ENCODE measurements around the gene ZNRF3.

Gene ZNRF3

DNA sequence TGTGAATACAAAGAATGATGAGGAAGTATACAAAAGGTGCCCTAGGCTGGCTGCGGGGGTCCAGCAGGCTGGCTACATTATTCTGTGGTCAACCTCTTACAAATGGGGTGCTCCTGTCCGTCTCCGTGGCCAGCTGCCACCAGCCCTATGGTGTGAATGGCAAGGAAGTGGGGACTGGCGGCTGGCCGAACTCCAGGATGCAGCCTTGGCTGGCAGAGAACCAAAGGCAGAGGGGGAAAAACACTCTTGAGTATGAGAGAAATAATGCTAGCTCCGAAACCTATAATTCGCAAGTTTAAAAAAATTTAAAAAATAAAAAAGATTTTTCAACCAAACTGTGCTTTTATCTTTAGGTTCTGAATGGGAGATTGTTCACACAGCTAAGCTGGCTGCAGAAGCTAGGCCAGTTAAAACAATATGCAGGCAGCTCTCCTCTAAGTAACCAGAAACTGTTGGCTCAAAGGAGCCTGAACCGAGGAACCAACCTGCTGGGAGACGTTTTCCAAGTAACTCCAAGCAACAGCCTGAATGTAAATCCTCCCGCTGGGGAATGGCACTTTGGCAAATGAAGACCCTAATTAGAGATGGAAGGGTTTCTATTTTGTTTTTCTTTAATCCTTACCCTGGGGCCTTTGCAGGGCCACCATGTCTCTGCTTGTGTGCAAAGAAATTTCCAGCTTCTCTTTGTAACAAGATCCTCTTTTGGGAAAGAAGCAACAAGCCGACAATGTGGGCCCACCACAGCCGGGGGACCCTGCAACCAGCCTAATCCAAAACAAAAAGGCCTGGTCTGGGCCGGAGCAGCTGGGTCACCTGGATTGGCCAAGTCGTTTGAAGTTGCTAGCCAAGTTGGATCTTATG is 128.1 kb downstream of the ZNRF3 start:
- no peaks in the 10 kb centered on the region for H3K27me3 ChIP-seq (ENCODE audit: control insufficient read depth in 3 of 3, insufficient read depth in 3 of 3, low read depth in 1 of 3, low read length in 3 of 3)
- no peak overlapping the region for H2BK120ac ChIP-seq (ENCODE audit: low read depth, low read length)
- H3K18ac ChIP-seq (ENCODE audit: low read length), result peak overlapping the region; percentile 20
- H3K36me3 ChIP-seq (replicated peaks in 1 of 2; ENCODE audit: control insufficient read depth in 2 of 2, insufficient read depth in 2 of 2, low read length in 2 of 2), result peaks cover 0 to 26% of the 10 kb centered on the region in 2 donors
- H2AFZ ChIP-seq (ENCODE audit: low read length), result no peak overlapping the region
- H3K79me1 ChIP-seq (ENCODE audit: low read depth, low read length), result no peaks in the 10 kb centered on the region
- H3K23ac ChIP-seq (ENCODE audit: low read depth, low read length, poor library complexity), result no peak overlapping the region
- H3K9ac ChIP-seq (ENCODE audit: low read depth, low read length, poor library complexity), result no peak overlapping the region
- no peak overlapping the region for H4K8ac ChIP-seq (ENCODE audit: low read depth, low read length)
- H2BK12ac ChIP-seq (ENCODE audit: low read length), result no peak overlapping the region
- peak overlapping the region; percentile 21 for H3K4me2 ChIP-seq (ENCODE audit: insufficient read depth, low read length, poor library complexity, severe bottlenecking)
- no peak overlapping the region for H3K4me3 ChIP-seq (ENCODE audit: low read length in 2 of 2)
- H3K4me1 ChIP-seq (ENCODE audit: control insufficient read depth in 2 of 2, insufficient read depth in 1 of 2, low read depth in 1 of 2, low read length in 2 of 2), result peaks cover 9 to 11% of the 10 kb centered on the region in 2 donors
- DNase-seq (ENCODE audit: low spot score), result peak; percentile 36
- H3K27ac ChIP-seq (replicated peaks; ENCODE audit: low read length), result peak overlapping the region; percentile 4
- H3K9me3 ChIP-seq (replicated peaks in 1 of 2; ENCODE audit: control insufficient read depth in 2 of 2, insufficient read depth in 1 of 2, low read depth in 1 of 2, low read length in 2 of 2), result no peaks in the 10 kb centered on the region
- WGBS, 2 donors (ENCODE audit: extremely low coverage in 2 of 2, insufficient read length in 2 of 2, insufficient replicate concordance in 1 of 2), result no CpG with 5 or more reads among the region's 14 CpGs
- H3K4ac ChIP-seq (ENCODE audit: low read length), result no peak overlapping the region
- H2BK5ac ChIP-seq (ENCODE audit: low read length), result no peak overlapping the region
- H4K91ac ChIP-seq (ENCODE audit: low read depth, low read length, poor library complexity), result no peak overlapping the region
- no peak overlapping the region for H2BK15ac ChIP-seq (ENCODE audit: low read length)
- no peak overlapping the region for H2AK5ac ChIP-seq (ENCODE audit: low read depth, low read length)
- peak overlapping the region; percentile 73 for H3K14ac ChIP-seq (ENCODE audit: low read length)

GRCh38 chr22:29012101-29012433 is 128.7 kb downstream of the ZNRF3 start:
- Histone ChIP-seq H4K91ac (ENCODE audit: low read depth, low read length, poor library complexity) (no peak overlapping the region), H2BK5ac (ENCODE audit: low read length) (no peak overlapping the region), H3K79me1 (ENCODE audit: low read depth, low read length) (no peaks in the 10 kb centered on the region), H3K27ac (replicated peaks; ENCODE audit: low read length) (peak overlapping the region; percentile 4), H3K9ac (ENCODE audit: low read depth, low read length, poor library complexity) (no peak overlapping the region), H3K27me3 (ENCODE audit: control insufficient read depth in 3 of 3, insufficient read depth in 3 of 3, low read depth in 1 of 3, low read length in 3 of 3) (no peaks in the 10 kb centered on the region), H2AK5ac (ENCODE audit: low read depth, low read length) (no peak overlapping the region), H4K8ac (ENCODE audit: low read depth, low read length) (no peak overlapping the region), H3K18ac (ENCODE audit: low read length) (no peak overlapping the region), H3K4me2 (ENCODE audit: insufficient read depth, low read length, poor library complexity, severe bottlenecking) (peak overlapping the region; percentile 21), H2AFZ (ENCODE audit: low read length) (no peak overlapping the region), H3K9me3 (replicated peaks in 1 of 2; ENCODE audit: control insufficient read depth in 2 of 2, insufficient read depth in 1 of 2, low read depth in 1 of 2, low read length in 2 of 2) (no peaks in the 10 kb centered on the region), H3K4me3 (ENCODE audit: low read length in 2 of 2) (no peak overlapping the region), H2BK15ac (ENCODE audit: low read length) (no peak overlapping the region), H3K36me3 (replicated peaks in 1 of 2; ENCODE audit: control insufficient read depth in 2 of 2, insufficient read depth in 2 of 2, low read length in 2 of 2) (peaks cover 0 to 26% of the 10 kb centered on the region in 2 donors), H2BK12ac (ENCODE audit: low read length) (no peak overlapping the region), H3K23ac (ENCODE audit: low read depth, low read length, poor library complexity) (no peak overlapping the region), H3K14ac (ENCODE audit: low read length) (no peak overlapping the region), H2BK120ac (ENCODE audit: low read depth, low read length) (no peak overlapping the region), H3K4me1 (ENCODE audit: control insufficient read depth in 2 of 2, insufficient read depth in 1 of 2, low read depth in 1 of 2, low read length in 2 of 2) (peaks cover 6 to 11% of the 10 kb centered on the region in 2 donors), H3K4ac (ENCODE audit: low read length) (no peak overlapping the region)
- no peak for DNase-seq (ENCODE audit: low spot score)
- WGBS, 2 donors (ENCODE audit: extremely low coverage in 2 of 2, insufficient read length in 2 of 2, insufficient replicate concordance in 1 of 2), result no CpG with 5 or more reads among the region's 4 CpGs

GRCh38 chr22:29012952-29013351 is 129.6 kb downstream of the ZNRF3 start:
- Histone ChIP-seq H3K18ac (ENCODE audit: low read length) (no peak overlapping the region), H2AFZ (ENCODE audit: low read length) (no peak overlapping the region), H2AK5ac (ENCODE audit: low read depth, low read length) (no peak overlapping the region), H3K23ac (ENCODE audit: low read depth, low read length, poor library complexity) (no peak overlapping the region), H3K4me2 (ENCODE audit: insufficient read depth, low read length, poor library complexity, severe bottlenecking) (no peak overlapping the region), H3K9me3 (replicated peaks in 1 of 2; ENCODE audit: control insufficient read depth in 2 of 2, insufficient read depth in 1 of 2, low read depth in 1 of 2, low read length in 2 of 2) (no peaks in the 10 kb centered on the region), H3K36me3 (replicated peaks in 1 of 2; ENCODE audit: control insufficient read depth in 2 of 2, insufficient read depth in 2 of 2, low read length in 2 of 2) (peaks cover 0 to 31% of the 10 kb centered on the region in 2 donors), H3K79me1 (ENCODE audit: low read depth, low read length) (no peaks in the 10 kb centered on the region), H3K4ac (ENCODE audit: low read length) (no peak overlapping the region), H3K4me3 (ENCODE audit: low read length in 2 of 2) (no peak overlapping the region), H3K14ac (ENCODE audit: low read length) (no peak overlapping the region), H3K27me3 (ENCODE audit: control insufficient read depth in 3 of 3, insufficient read depth in 3 of 3, low read depth in 1 of 3, low read length in 3 of 3) (no peaks in the 10 kb centered on the region), H4K8ac (ENCODE audit: low read depth, low read length) (no peak overlapping the region), H2BK12ac (ENCODE audit: low read length) (no peak overlapping the region), H3K9ac (ENCODE audit: low read depth, low read length, poor library complexity) (no peak overlapping the region), H2BK5ac (ENCODE audit: low read length) (no peak overlapping the region), H2BK15ac (ENCODE audit: low read length) (no peak overlapping the region), H3K4me1 (ENCODE audit: control insufficient read depth in 2 of 2, insufficient read depth in 1 of 2, low read depth in 1 of 2, low read length in 2 of 2) (peaks cover 6 to 11% of the 10 kb centered on the region in 2 donors), H3K27ac (replicated peaks; ENCODE audit: low read length) (no peak overlapping the region), H4K91ac (ENCODE audit: low read depth, low read length, poor library complexity) (no peak overlapping the region), H2BK120ac (ENCODE audit: low read depth, low read length) (no peak overlapping the region)
- no peak for DNase-seq (ENCODE audit: low spot score)
- no CpG with 5 or more reads among the region's 4 CpGs for WGBS, 2 donors (ENCODE audit: extremely low coverage in 2 of 2, insufficient read length in 2 of 2, insufficient replicate concordance in 1 of 2)

GRCh38 chr22:29014293-29014692 is 130.9 kb downstream of the ZNRF3 start:
- no peak overlapping the region for H4K91ac ChIP-seq (ENCODE audit: low read depth, low read length, poor library complexity)
- H3K9me3 ChIP-seq (replicated peaks in 1 of 2; ENCODE audit: control insufficient read depth in 2 of 2, insufficient read depth in 1 of 2, low read depth in 1 of 2, low read length in 2 of 2), result no peaks in the 10 kb centered on the region
- no peak overlapping the region for H3K23ac ChIP-seq (ENCODE audit: low read depth, low read length, poor library complexity)
- no peak overlapping the region for H3K4me3 ChIP-seq (ENCODE audit: low read length in 2 of 2)
- no peak overlapping the region for H2BK12ac ChIP-seq (ENCODE audit: low read length)
- H3K27ac ChIP-seq (replicated peaks; ENCODE audit: low read length), result no peak overlapping the region
- H3K27me3 ChIP-seq (ENCODE audit: control insufficient read depth in 3 of 3, insufficient read depth in 3 of 3, low read depth in 1 of 3, low read length in 3 of 3), result no peaks in the 10 kb centered on the region
- no peaks in the 10 kb centered on the region for H3K79me1 ChIP-seq (ENCODE audit: low read depth, low read length)
- DNase-seq (ENCODE audit: low spot score), result no peak
- no peak overlapping the region for H2AFZ ChIP-seq (ENCODE audit: low read length)
- no peak overlapping the region for H4K8ac ChIP-seq (ENCODE audit: low read depth, low read length)
- H2BK120ac ChIP-seq (ENCODE audit: low read depth, low read length), result no peak overlapping the region
- H3K4ac ChIP-seq (ENCODE audit: low read length), result no peak overlapping the region
- H2BK5ac ChIP-seq (ENCODE audit: low read length), result no peak overlapping the region
- H2BK15ac ChIP-seq (ENCODE audit: low read length), result no peak overlapping the region
- peaks cover 0 to 31% of the 10 kb centered on the region in 2 donors for H3K36me3 ChIP-seq (replicated peaks in 1 of 2; ENCODE audit: control insufficient read depth in 2 of 2, insufficient read depth in 2 of 2, low read length in 2 of 2)
- no peak overlapping the region for H3K18ac ChIP-seq (ENCODE audit: low read length)
- no peak overlapping the region for H3K14ac ChIP-seq (ENCODE audit: low read length)
- H2AK5ac ChIP-seq (ENCODE audit: low read depth, low read length), result no peak overlapping the region
- no CpG with 5 or more reads among the region's 4 CpGs for WGBS, 2 donors (ENCODE audit: extremely low coverage in 2 of 2, insufficient read length in 2 of 2, insufficient replicate concordance in 1 of 2)
- no peak overlapping the region for H3K9ac ChIP-seq (ENCODE audit: low read depth, low read length, poor library complexity)
- H3K4me2 ChIP-seq (ENCODE audit: insufficient read depth, low read length, poor library complexity, severe bottlenecking), result no peak overlapping the region
- H3K4me1 ChIP-seq (ENCODE audit: control insufficient read depth in 2 of 2, insufficient read depth in 1 of 2, low read depth in 1 of 2, low read length in 2 of 2), result peaks cover 6 to 9% of the 10 kb centered on the region in 2 donors
